ENCODE measurements around the gene GIGYF2.

DNA sequence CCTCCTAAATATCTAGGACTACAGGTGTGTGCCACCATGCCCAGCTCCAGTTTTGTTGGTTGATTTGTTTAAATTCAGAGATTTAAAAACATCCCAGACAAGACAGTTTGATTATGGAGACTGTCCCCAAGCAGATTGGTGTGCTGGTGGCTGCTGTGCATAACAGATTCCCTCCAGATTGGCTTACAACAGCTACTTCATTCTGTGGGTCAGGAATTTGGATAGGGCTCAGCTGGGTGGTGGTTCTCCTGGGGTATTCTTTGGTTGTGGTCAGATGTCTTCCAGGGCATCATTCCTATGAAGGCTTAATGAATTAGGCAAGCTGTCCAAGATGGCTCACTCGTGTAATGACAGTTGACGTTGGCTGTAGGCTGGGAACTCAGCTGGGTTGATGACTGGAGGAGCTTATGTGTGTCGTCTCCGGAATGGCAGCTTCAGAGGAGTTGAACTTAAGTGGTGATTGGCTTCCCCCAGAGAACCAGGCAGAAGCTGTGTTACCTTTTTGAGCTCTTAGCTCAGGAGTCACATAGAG, 162.3 kb downstream of the GIGYF2 start:
- TF ChIP-seq, protein P1, sequence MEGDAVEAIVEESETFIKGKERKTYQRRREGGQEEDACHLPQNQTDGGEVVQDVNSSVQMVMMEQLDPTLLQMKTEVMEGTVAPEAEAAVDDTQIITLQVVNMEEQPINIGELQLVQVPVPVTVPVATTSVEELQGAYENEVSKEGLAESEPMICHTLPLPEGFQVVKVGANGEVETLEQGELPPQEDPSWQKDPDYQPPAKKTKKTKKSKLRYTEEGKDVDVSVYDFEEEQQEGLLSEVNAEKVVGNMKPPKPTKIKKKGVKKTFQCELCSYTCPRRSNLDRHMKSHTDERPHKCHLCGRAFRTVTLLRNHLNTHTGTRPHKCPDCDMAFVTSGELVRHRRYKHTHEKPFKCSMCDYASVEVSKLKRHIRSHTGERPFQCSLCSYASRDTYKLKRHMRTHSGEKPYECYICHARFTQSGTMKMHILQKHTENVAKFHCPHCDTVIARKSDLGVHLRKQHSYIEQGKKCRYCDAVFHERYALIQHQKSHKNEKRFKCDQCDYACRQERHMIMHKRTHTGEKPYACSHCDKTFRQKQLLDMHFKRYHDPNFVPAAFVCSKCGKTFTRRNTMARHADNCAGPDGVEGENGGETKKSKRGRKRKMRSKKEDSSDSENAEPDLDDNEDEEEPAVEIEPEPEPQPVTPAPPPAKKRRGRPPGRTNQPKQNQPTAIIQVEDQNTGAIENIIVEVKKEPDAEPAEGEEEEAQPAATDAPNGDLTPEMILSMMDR (optimal IDR thresholded peaks at IDR 0.05 in 1 of 3, IDR thresholded peaks at IDR 0.05 in 1 of 3, conservative IDR thresholded peaks at IDR 0.05 in 1 of 3; ENCODE audit: extremely low read depth in 1 of 3, insufficient read depth in 2 of 3, low read length in 3 of 3) = no peak
- no peak for TF ChIP-seq EZH2 (IDR thresholded peaks at IDR 0.05; ENCODE audit: low read length)
